Adrenal gland (tissue), 12 donors: Measurements from ENCODE around the gene KCTD11. TPM values are rescaled to one million over a fixed set of nuclear protein-coding genes. Genes with fewer than 3 reads are reported as not detected.

Source experiments
- DNase-seq, 7 donors: peaks; one replicate each; pipeline ENCODE4 v3.0.0-alpha.2; 2019 to 2020
- H3K27ac ChIP-seq, 5 donors: fragments of 200-600 bp; sonication (generic) in 4 of 5; 1 replicate in 3 of 5; 2 replicates in 2 of 5; pipeline versions ENCODE4 v1.5.1 to v1.8.0; 2016 to 2020; ENCODE audit warnings: mild to moderate bottlenecking in 1 of 5
- H3K27me3 ChIP-seq: fragments of 200-600 bp; 2 replicates; pipeline ENCODE4 v1.8.0; 2021
- H3K36me3 ChIP-seq, 2 donors: fragments of 200-600 bp; replicated peaks in 1 of 2; 1 replicate in 1 of 2; 2 replicates in 1 of 2; pipeline versions ENCODE4 v1.5.1 to v1.8.0; 2018 to 2022
- H3K4me1 ChIP-seq, 2 donors: fragments of 200-600 bp; replicated peaks in 1 of 2; 1 replicate in 1 of 2; 2 replicates in 1 of 2; pipeline versions ENCODE4 v1.5.1 to v1.8.0; 2018 to 2021
- H3K4me3 ChIP-seq, 4 donors: fragments of 200-600 bp; sonication (generic) in 3 of 4; one replicate each; pipeline ENCODE4 v1.5.1; 2016 to 2018
- H3K9me3 ChIP-seq, 3 donors: fragments of 200-600 bp; sonication (generic) in 1 of 3; replicated peaks in 1 of 3; 1 replicate in 2 of 3; 2 replicates in 1 of 3; pipeline versions ENCODE4 v1.5.1 to v1.8.0; 2016 to 2021
- CTCF ChIP-seq, 6 experiments: fragments of 450-650 bp in 4 of 6; fragments of 200-600 bp in 2 of 6; sonication (generic) in 1 of 6; IDR thresholded peaks; 1 replicate in 5 of 6; 2 replicates in 1 of 6; pipeline versions ENCODE4 v1.5.1 to v1.8.0; 2016 to 2021; ENCODE audit warnings: antibody characterized with exemption in 6 of 6, mild to moderate bottlenecking in 2 of 6, moderate library complexity in 1 of 6
- POLR2A ChIP-seq, 2 donors: fragments of 450-650 bp; IDR thresholded peaks; one replicate each; pipeline ENCODE4 v1.6.1; 2017; ENCODE audit warnings: antibody characterized with exemption in 2 of 2, mild to moderate bottlenecking in 2 of 2, moderate library complexity in 1 of 2
- WGBS, 4 donors: extraction: QIAGEN DNeasy Blood & Tissue Kit in 2 of 4; methylation state at CpG; one replicate each; pipeline versions ENCODE4 v1.1.5 to v1.1.7; 2013 to 2017; 5-methylcytosine and 5-hydroxymethylcytosine counted together
- intact Hi-C, 2 donors: fragments of 100-400 bp; cut with DNase I; formaldehyde crosslinking; loops; one replicate each; pipeline versions ENCODE4 v1.14.1 to v1.15.0; 2022 to 2023
- polyA plus RNA-seq, 3 donors: library from polyadenylated mRNA; stranded (reverse); fragments of 200-250 nt in 2 of 3; fragments of 350-450 nt in 1 of 3; fragmentation: Illumina TruSeq in 1 of 3; extraction: RNeasy Lipid Tissue Mini Kit (QIAGEN cat#74804) in 1 of 3; gene quantifications; one replicate each; pipeline ENCODE4 v1.2.3, GENCODE V29; 2013 to 2014
- total RNA-seq, 9 donors: library from RNA; depleted of rRNA in 4 of 9; stranded (reverse); fragments of >200 nt in 4 of 9; fragments of 120-200 nt in 1 of 9; fragmentation: NEBNext Ultra II Directional in 1 of 9; extraction: Animal tissue kit (Norgen Biotek cat#: 25700) in 1 of 9; gene quantifications; one replicate each; pipeline versions ENCODE4 v1.1.0 to v1.2.4, GENCODE V29; 2013 to 2023
- donor health status: healthy with polysubstance abuse.
- donor health status: Bipolar disorder and iron deficiency.
- donor health status: DM: yes; HTN: yes; CAD: no.
- donor health status: DM: no; HTN: no; CAD: no.
- donor health status: DM: no; HTN: no; CAD: no.
- donor health status: DM: yes; HTN: yes; CAD: no.

KCTD11 gene
- total and polyA plus RNA-seq, 12 donors: 5.2 to 13.8 (median 10.3) TPM

DNA sequence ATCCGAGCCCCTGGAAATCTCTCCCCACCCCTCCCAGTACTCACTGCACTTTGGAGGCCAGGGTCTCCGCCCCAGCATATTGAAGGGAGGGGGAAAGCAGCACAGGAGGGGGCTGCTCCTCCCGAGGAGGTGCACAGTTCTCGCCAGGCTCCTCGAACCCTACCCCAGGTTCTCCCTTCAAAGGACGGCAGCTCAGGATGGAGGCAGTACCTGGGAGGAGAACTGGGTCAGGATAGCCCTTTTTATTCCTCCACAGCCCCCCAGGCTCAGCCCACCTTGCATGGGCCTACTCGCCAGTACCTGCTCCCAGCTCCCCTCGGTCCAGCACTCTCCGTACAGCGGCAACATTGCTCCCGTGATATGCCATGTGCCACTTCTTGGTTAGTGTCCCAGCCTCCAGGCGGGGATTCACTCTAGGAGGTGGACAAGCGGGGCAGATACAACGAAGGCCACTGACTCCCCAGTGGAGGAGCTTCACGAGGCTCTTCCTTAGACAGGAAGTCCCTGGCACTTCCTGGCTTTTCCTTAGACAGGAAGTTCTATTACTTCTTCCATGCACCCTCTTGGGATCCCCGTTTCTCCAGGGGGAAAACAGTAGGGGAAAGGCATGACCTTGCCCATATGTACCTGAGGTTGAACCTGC, 34.7 kb upstream of the KCTD11 start:
- no peak for TF ChIP-seq CTCF (IDR thresholded peaks at IDR 0.05)

GRCh38 chr17:7318121-7318860, 33.7 kb upstream of the KCTD11 start:
- WGBS, 4 donors: 87 to 92% (median 88%) methylated on average over 10 to 13 of the region's 13 CpGs
- Histone ChIP-seq H3K36me3 (peaks cover 0 to 64% of the 10 kb centered on the region in 2 donors), H3K9me3 (no peaks in the 10 kb centered on the region), H3K4me3 (no peak overlapping the region), H3K27me3 (no peaks in the 10 kb centered on the region), H3K4me1 (peaks cover 19 to 21% of the 10 kb centered on the region in 2 donors), H3K27ac (no peak overlapping the region)
- no peak for DNase-seq
- no peak for TF ChIP-seq POLR2A (IDR thresholded peaks at IDR 0.05)
- no peak for TF ChIP-seq CTCF (IDR thresholded peaks at IDR 0.05)
- intact Hi-C loops: no loop called here

More for the DNA sequence above, 34.7 kb upstream of the KCTD11 start:
- intact Hi-C loops: no loop called here
- Histone ChIP-seq H3K27ac (no peak overlapping the region), H3K4me3 (no peak overlapping the region), H3K27me3 (no peaks in the 10 kb centered on the region), H3K4me1 (peaks cover 22 to 31% of the 10 kb centered on the region in 2 donors), H3K36me3 (peaks cover 0 to 64% of the 10 kb centered on the region in 2 donors), H3K9me3 (no peaks in the 10 kb centered on the region)
- DNase-seq: peak in 1 of 7 donors; percentile 30
- 82 to 84% (median 83%) methylated on average over 13 to 16 of the region's 16 CpGs for WGBS, 4 donors

DNA sequence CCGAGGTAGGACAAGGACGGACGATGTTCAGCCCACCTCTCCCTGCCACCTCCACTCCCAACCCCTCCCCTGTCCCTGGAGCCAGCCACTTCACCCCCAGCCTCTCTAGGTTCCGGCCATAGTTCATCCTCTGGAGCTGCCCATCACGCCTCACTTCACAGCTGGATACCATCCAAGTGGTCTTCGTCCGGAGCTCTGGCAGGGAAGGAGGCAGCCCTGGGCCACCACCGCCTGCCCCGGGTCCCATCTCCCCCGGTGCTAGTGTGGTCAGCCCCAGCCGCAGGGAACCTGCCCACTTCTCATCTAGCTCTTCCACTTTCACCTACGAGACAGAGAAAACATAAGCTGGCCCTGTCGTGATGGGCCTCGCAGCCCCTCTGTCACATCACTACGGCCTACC, 30.5 kb upstream of the KCTD11 start:
- H3K27ac ChIP-seq: no peak overlapping the region
- H3K4me1 ChIP-seq: no peaks in the 10 kb centered on the region
- no peak for DNase-seq
- H3K36me3 ChIP-seq: peaks cover 0 to 83% of the 10 kb centered on the region in 2 donors
- no peak for TF ChIP-seq POLR2A (IDR thresholded peaks at IDR 0.05)
- TF ChIP-seq CTCF (IDR thresholded peaks at IDR 0.05): no peak
- no peaks in the 10 kb centered on the region for H3K27me3 ChIP-seq
- H3K4me3 ChIP-seq: no peak overlapping the region
- H3K9me3 ChIP-seq: no peaks in the 10 kb centered on the region
- 88 to 95% (median 92%) methylated on average over 14 to 15 of the region's 15 CpGs for WGBS, 4 donors
- intact Hi-C loops: no loop called here

- H3K36me3 ChIP-seq: peaks cover 0 to 75% of the 10 kb centered on the region in 2 donors
- 91 to 94% (median 93%) methylated on average over 16 to 22 of the region's 22 CpGs for WGBS, 4 donors
- H3K4me1 ChIP-seq: no peaks in the 10 kb centered on the region
- no peak for DNase-seq
- no peaks in the 10 kb centered on the region for H3K9me3 ChIP-seq
- H3K27ac ChIP-seq: no peak overlapping the region
- intact Hi-C loops: loop anchor here in 1 of 2 donors (2.0 kb wide), 1 partner anchor 76 kb away; no protein-coding TSS in a partner anchor
- H3K4me3 ChIP-seq: no peak overlapping the region
- no peaks in the 10 kb centered on the region for H3K27me3 ChIP-seq
- TF ChIP-seq CTCF (IDR thresholded peaks at IDR 0.05) (no peak), POLR2A (IDR thresholded peaks at IDR 0.05) (no peak)
Observed at GRCh38 chr17:7322520-7323194, 29.3 kb upstream of the KCTD11 start.
